Erythroblast (primary cell): ENCODE results near the gene JARID2.

ENCODE experiments used
- DNase-seq, 2 experiments: peaks; one replicate each; lab custom pipeline; 2025; lab: John Stamatoyannopoulos, UW
- GATA1 ChIP-seq: IDR thresholded peaks from 2 replicates; pipeline ENCODE4 v1.6.1; 2011; ENCODE audit warnings: low read depth, mild to moderate bottlenecking, control low read depth, low read length, moderate library complexity
- POLR2A ChIP-seq: IDR thresholded peaks from 2 replicates; pipeline ENCODE4 v1.6.1; 2011; ENCODE audit warnings: mild to moderate bottlenecking, low read length

Gene JARID2

GRCh38 chr6:15242937-15243614 lies 2.8 kb upstream of the JARID2 start:
- TF ChIP-seq POLR2A (no peak), GATA1 (no peak)

GRCh38 chr6:15243910-15244619 lies 1.8 kb upstream of the JARID2 start:
- TF ChIP-seq POLR2A, result no peak
- TF ChIP-seq GATA1, result no peak
- peak in 1 of 2 experiments; percentile 52 for DNase-seq

More at GRCh38 chr6:15242937-15243614, 2.8 kb upstream of the JARID2 start:
- no peak for DNase-seq

- peak; percentile 82 to 85 for DNase-seq
- TF ChIP-seq POLR2A, result peak; percentile 11
- TF ChIP-seq GATA1, result no peak
Measured at GRCh38 chr6:15244620-15245360, 1.1 kb upstream of the JARID2 start.

- no peak for DNase-seq
- TF ChIP-seq POLR2A, result peak; percentile 59
- TF ChIP-seq GATA1, result no peak
Measured at GRCh38 chr6:15246217-15246665, 372 bp downstream of the JARID2 start.

- no peak for TF ChIP-seq GATA1
- no peak for TF ChIP-seq POLR2A
- peak; percentile 75 to 76 for DNase-seq
Measured at GRCh38 chr6:15246666-15247499, 1.0 kb downstream of the JARID2 start.

- TF ChIP-seq GATA1 (no peak), POLR2A (peak; percentile 63)
- DNase-seq, result peak; percentile 86 to 91
Measured at GRCh38 chr6:15247500-15248450, 1.9 kb downstream of the JARID2 start.

GRCh38 chr6:15248451-15249370 lies 2.8 kb downstream of the JARID2 start:
- TF ChIP-seq GATA1, result no peak
- TF ChIP-seq POLR2A, result peak; percentile 46
- DNase-seq, result peak; percentile 98 to 99

GRCh38 chr6:15249371-15250019 lies 3.6 kb downstream of the JARID2 start:
- TF ChIP-seq POLR2A (peak; percentile 26), GATA1 (no peak)
- DNase-seq, result peak; percentile 32 to 63

GRCh38 chr6:15250187-15251168 lies 4.6 kb downstream of the JARID2 start:
- peak in 1 of 2 experiments; percentile 44 for DNase-seq
- TF ChIP-seq GATA1 (no peak), POLR2A (peak; percentile 19)
